HCT116 (cell line): ENCODE results near the gene FOS.

ENCODE experiments used
- CTCF ChIP-seq, 3 experiments: fragments of 200-600 bp in 1 of 3; sonication (generic) in 1 of 3; IDR thresholded peaks in 2 of 3; conservative IDR thresholded peaks in 1 of 3; 2 replicates each; pipeline ENCODE4 v1.5.1; 2012 to 2017; ENCODE audit warnings: low read depth in 2 of 3, low read length in 2 of 3, antibody characterized with exemption in 1 of 3, borderline replicate concordance in 1 of 3, control low read depth in 1 of 3, mild to moderate bottlenecking in 1 of 3, mixed read lengths in 1 of 3, mixed run types in 1 of 3, moderate library complexity in 1 of 3; ENCODE audit not compliant: insufficient read depth in 1 of 3
- EGR1 ChIP-seq: IDR thresholded peaks from 2 replicates; pipeline ENCODE4 v1.6.1; 2012; ENCODE audit warnings: low read depth
- EZH2 ChIP-seq: fragments of 200-600 bp; sonication (generic); IDR thresholded peaks from 2 replicates; pipeline ENCODE4 v1.6.1; 2017; ENCODE audit warnings: antibody characterized with exemption, mixed run types
- POLR2A ChIP-seq: IDR thresholded peaks from 2 replicates; pipeline ENCODE4 v1.7.0; 2011; ENCODE audit warnings: borderline replicate concordance; ENCODE audit not compliant: insufficient read depth, insufficient read length; ENCODE audit errors: extremely low read depth
- POLR2AphosphoS5 ChIP-seq: IDR thresholded peaks from 2 replicates; pipeline ENCODE4 v1.6.1; 2011; ENCODE audit warnings: mild to moderate bottlenecking, low read depth, low read length, moderate library complexity
- RAD21 ChIP-seq: IDR thresholded peaks from 2 replicates; pipeline ENCODE4 v1.6.1; 2012; ENCODE audit warnings: low read depth, mild to moderate bottlenecking
- SP1 ChIP-seq: IDR thresholded peaks from 2 replicates; pipeline ENCODE4 v1.6.1; 2012; ENCODE audit warnings: low read depth
- TCF7L2 ChIP-seq: IDR thresholded peaks from 2 replicates; pipeline ENCODE4 v1.7.0; 2011; ENCODE audit warnings: borderline replicate concordance, inconsistent platforms; ENCODE audit not compliant: insufficient read depth, insufficient read length; ENCODE audit errors: extremely low read depth
- YY1 ChIP-seq: IDR thresholded peaks from 2 replicates; pipeline ENCODE4 v1.6.1; 2011; ENCODE audit warnings: low read length, low read depth, moderate library complexity, mild to moderate bottlenecking; ENCODE audit not compliant: insufficient replicate concordance; ENCODE audit errors: extremely low read depth
- ZFX ChIP-seq: fragments of 450-650 bp; IDR thresholded peaks from 2 replicates; pipeline ENCODE4 v1.6.1; 2017
- ZNF274 ChIP-seq: fragments of 200-500 bp; sonication (Bioruptor generic); IDR thresholded peaks from 2 replicates; pipeline ENCODE4 v1.6.1; 2014; ENCODE audit warnings: mild to moderate bottlenecking, low read depth, low read length, inconsistent platforms
- TF ChIP-seq, protein P1 (sequence below): IDR thresholded peaks from 2 replicates; pipeline ENCODE4 v1.6.1; 2012; ENCODE audit warnings: low read depth

GRCh38 chr14:75311356-75311755 lies 32.7 kb downstream of the FOS start:
- TF ChIP-seq ZNF274: no peak
- TF ChIP-seq, protein P1, sequence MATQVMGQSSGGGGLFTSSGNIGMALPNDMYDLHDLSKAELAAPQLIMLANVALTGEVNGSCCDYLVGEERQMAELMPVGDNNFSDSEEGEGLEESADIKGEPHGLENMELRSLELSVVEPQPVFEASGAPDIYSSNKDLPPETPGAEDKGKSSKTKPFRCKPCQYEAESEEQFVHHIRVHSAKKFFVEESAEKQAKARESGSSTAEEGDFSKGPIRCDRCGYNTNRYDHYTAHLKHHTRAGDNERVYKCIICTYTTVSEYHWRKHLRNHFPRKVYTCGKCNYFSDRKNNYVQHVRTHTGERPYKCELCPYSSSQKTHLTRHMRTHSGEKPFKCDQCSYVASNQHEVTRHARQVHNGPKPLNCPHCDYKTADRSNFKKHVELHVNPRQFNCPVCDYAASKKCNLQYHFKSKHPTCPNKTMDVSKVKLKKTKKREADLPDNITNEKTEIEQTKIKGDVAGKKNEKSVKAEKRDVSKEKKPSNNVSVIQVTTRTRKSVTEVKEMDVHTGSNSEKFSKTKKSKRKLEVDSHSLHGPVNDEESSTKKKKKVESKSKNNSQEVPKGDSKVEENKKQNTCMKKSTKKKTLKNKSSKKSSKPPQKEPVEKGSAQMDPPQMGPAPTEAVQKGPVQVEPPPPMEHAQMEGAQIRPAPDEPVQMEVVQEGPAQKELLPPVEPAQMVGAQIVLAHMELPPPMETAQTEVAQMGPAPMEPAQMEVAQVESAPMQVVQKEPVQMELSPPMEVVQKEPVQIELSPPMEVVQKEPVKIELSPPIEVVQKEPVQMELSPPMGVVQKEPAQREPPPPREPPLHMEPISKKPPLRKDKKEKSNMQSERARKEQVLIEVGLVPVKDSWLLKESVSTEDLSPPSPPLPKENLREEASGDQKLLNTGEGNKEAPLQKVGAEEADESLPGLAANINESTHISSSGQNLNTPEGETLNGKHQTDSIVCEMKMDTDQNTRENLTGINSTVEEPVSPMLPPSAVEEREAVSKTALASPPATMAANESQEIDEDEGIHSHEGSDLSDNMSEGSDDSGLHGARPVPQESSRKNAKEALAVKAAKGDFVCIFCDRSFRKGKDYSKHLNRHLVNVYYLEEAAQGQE: no peak
- TF ChIP-seq CTCF (IDR thresholded peaks at IDR 0.05 in 2 of 3, conservative IDR thresholded peaks at IDR 0.05 in 1 of 3; ENCODE audit: borderline replicate concordance in 1 of 3, insufficient read depth in 1 of 3, low read depth in 2 of 3, low read length in 2 of 3): no peak
- TF ChIP-seq SP1: no peak
- no peak for TF ChIP-seq POLR2A
- no peak for TF ChIP-seq EZH2
- TF ChIP-seq RAD21: no peak
- no peak for TF ChIP-seq POLR2AphosphoS5
- TF ChIP-seq ZFX: no peak
- no peak for TF ChIP-seq YY1
- no peak for TF ChIP-seq EGR1
- TF ChIP-seq TCF7L2: no peak
